GM19025 (cell line): Measurements from ENCODE around the gene BIRC5.

ENCODE experiments used
- ATAC-seq: cut with Tn5 transposase; IDR thresholded peaks from one replicate; pipeline ENCODE4 v1.9.1; 2021; ENCODE audit warnings: mild to moderate bottlenecking, low read depth, moderate library complexity; ENCODE audit not compliant: unreplicated experiment

Gene BIRC5

DNA sequence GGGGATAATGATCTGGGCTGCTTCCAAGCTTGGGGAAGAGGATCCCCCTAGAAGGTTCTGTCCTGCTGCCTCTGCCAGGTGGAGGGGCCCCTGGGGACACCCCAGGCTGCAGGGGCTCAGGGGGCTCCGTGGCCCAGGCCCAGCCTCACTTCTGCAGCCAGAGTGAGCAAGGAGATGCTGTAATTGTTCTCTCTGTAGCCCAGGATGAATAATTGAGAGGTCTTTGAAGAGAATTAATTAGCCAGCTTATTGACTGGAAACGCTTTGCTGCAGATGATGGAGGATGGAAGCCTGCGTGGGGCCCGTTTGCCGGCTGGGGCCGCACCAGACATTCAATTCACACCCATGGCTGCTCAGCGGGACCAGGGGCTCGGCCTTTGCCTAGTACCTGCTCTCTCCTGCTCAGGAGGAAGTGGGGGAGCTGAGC, 55.9 kb downstream of the BIRC5 start:
- no peak for ATAC-seq

DNA sequence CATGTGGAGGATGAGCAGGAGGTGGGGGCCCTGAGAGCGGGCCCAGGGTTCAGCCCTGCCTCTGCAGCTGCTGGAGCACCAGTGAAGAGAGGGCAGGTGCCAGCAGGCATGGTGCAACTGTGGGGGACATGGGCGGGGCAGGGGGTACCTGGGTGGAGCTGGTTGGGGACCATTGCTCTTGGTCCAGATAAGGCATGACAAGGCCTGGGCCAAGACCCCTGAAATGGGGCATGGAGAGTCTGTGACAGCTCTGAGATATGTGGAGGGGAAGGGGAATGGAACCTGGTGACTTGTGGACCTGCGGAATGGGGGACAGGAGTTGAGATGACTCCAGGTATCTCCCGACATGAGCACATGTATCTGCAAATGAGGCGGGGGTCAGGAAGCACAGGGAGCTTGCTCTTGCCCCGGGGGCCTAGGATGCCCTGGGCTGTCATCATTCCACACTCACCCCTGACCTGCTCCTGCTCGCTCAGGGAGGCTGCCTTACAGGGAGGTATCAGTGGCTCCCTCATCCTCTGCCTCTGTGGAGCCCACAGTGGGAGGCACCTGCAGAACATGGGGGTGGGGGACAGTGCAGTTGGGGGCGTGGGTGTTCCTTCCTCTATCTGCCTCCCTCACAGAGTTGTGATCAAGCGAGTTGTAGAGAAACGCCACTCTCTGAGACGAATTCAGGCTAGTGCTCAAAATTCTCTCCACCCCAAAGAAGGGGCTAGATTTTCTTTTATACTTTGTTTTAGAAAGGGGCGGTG, 57.5 kb downstream of the BIRC5 start:
- no peak for ATAC-seq

GRCh38 chr17:78272181-78272913, 58.3 kb downstream of the BIRC5 start:
- ATAC-seq: no peak

GRCh38 chr17:78272914-78273258, 58.8 kb downstream of the BIRC5 start:
- no peak for ATAC-seq

DNA sequence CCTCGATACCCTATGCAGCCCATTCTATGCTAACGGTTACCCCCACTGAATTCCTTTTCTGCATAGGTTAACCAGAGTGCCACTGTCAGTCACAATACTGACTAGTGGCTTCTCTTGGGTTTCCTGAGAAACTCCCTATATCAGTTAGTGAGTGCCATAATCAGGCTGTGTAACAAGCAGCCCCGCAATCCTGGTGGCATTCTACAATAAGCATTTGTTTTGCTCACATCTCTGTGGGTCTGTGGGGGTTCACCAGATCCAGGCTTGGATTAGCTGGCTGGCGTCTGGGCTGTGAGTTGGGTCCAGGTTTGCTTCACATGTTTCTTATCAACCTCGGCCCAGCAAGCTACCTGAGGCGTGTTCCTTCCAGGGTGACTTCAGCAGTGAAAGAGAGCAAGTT, 59.8 kb downstream of the BIRC5 start:
- ATAC-seq: no peak
